ENCODE measurements around the gene CEP128.

Gene CEP128

DNA sequence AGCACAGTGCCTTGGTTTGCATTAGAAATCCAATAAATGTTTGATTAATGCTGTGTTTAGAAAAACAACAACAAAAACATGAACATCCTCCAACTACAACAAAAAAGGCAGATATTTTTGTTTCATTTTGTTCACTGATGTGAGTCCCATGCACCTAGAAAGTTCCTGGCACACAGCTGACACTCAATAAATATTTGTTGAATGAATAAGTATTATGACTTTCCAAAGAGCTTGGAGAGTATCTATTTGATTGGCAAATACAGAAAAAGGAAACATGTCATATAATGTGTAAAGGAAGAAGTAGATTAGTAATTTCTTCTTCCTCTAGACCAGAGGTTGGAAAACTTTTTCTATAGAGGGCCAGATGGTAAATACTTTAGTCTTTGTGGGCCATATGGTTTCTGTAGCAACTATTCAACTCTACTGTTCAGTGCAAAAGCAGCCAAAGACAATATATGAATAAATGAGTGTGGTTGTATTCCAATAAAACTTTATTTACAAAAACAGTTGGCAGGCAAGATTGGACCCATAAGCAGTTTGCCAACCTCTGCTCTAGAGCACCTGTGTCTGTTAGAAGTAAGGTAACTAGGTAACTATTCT lies 417.9 kb downstream of the CEP128 start:
- no peak for DNase-seq

DNA sequence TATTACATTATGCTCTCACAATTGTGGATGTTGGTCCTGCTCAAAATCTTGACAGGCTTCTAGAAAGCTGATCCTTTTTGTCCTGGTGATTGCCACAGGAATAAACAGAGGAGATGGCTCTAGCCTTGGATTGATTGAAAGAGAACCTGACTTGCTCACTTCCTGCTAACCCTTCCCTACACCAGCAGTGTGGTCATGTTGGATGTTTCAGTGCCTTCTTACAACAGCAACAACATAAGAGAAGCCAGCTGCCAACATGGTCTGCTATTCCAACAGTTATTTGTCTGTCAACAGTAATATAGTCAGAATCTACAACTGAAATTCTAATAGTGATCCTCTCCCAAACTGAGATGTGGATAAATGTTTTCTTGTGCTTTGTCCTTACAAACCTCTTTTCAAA lies 418.6 kb downstream of the CEP128 start:
- DNase-seq = no peak

DNA sequence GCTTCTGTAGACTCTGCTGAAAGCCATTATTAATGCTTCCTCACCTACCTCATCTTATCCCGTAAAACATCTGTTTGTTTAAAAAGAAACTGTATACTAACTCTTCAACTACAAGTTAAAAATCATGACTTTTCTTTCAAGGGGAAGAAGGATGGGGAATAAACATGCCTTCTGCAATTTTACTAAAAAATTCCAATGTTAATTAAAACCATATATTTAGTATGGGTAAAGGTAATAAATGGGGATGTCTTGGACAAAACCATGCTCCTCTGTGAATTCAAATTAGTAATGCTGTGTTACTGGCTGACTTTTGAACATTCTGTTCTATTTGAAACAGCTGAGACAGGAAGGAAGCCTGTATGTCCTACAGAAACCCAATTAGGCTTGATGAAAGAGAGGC lies 419.1 kb downstream of the CEP128 start:
- DNase-seq = no peak

DNA sequence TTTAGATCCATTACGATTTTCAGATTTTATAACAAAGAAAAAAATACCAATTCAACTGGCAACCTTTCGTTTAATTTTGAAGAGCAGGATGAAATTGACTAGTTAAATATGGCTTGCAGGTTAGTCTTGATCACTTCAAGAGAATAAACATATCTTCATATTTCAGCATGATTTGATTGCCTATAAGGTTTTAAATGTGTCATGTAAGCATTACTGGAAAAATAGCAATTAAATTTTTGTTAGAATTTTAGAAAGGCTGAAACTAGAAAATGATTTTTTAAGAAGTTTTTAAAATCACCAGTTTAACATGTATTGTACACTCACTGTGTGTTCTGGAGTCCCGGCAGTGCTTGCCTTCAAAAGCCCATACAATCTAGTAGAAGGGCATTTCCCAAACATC lies 420.1 kb downstream of the CEP128 start:
- no peak for DNase-seq

DNA sequence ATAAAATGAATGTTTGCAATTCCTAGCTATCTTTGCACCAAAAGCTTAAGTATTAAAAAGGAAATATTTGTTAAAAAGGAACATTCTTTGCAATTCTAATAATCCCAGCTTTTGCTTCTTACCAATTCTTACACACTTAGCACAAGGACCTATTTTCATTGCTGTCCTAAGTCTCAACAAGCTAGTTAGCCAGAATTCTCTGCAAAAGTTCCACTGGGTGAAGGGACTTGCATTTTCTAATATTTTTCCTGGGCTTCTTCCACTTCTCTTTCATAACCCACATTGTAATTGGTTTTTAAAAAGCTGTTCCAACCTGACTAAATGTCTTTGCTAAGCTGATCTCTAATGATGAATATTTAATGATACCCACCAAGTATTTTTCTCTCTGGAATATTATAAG lies 422.5 kb downstream of the CEP128 start:
- no peak for DNase-seq

DNA sequence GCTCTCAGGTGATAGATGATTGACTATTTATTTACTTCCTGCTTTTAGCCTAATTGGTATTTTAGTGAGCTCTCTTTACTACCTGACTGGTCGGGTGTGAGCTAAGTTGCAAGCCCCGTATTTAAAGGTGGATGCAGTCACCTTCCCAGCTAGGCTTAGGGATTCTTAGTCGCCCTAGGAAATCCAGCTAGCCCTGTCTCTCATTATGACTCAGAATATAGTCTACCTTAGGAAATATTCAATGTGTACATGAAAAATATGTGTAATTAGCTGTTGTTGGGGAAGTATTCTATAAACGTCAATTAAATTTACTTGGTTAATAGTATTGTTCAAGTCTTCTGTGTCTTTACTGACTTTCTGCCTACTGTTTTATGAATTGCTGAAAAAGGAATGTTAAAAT lies 423.4 kb downstream of the CEP128 start:
- DNase-seq = no peak

DNA sequence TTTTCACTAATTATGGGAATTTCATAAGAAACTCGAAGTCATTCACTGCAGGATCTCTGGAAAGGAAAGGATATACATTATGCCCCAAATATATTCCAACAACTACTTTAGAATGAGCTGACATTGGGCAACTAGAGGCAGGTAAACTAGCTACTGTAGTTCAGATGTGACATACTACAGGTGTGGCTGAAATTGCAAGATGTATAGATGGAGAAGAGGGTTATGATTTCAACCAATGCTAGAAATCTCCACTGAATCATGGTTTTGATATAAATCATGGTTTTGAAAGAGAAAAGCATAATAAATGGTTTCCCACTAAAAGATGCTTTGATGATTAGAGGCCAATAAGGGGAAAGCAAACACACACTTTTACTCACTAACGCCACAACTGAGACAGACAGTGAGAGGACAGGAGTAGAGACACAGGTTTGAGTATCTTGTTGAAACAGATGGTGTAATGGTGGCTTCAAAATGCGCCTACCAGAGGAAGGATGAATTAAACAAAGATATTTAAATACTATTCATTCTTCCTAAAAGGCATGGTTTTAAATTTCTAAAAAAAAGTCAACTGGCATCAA lies 434.2 kb downstream of the CEP128 start:
- DNase-seq = no peak

DNA sequence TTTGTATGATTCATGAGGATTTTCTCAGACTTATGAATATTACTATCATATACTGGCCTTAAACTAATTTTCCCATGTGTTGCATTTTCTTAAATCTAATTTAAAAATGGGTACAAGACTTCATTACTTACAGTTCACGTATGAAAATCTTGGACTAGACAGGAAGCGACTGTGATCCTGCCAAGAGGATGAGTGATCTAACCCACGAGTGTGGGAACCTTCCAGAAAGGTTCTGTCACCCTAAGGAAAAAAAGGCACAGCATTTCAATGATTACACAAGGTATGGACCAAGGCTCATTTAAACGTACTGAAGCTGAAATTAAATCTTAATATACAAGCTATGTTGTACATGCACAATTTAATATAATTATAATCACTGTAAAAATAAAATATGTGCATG lies 436.8 kb downstream of the CEP128 start:
- DNase-seq = no peak

DNA sequence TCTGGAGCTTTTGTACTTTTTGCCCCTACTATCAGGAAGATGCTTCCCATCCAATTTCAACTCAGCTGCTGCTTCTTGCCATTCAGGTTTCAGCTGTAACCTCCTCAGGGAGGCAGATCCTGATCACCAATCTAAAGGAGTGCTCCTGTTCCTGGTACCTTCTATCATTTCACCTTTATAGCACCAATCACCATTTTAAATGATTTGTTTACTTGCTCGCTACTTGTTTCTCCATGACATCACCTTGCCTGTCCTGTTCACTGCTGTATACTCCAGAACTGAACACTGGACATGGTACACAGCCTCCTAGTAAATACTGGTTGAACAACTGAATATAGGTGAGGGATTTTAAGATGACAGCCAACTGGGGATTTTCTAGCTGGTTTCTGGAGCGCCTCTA lies 443.0 kb downstream of the CEP128 start:
- no peak for DNase-seq

DNA sequence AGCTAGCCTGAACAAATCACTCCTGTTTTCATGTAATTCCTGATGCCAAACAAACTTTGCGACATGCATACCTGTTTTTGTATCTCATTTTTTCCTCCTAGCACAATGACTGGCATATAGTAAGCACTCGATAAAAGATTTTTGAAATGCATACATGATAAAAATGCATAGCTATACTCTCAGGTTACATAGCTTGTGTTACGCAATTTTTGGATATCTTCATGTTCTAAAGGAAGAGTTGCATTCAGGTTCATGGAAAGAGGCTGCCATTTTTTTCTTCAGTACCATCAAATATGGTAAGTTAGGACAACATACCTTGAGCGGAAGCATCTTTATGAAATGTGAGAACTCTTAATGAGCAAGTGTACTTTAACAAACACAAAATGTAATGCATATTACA lies 445.4 kb downstream of the CEP128 start:
- no peak for DNase-seq

DNA sequence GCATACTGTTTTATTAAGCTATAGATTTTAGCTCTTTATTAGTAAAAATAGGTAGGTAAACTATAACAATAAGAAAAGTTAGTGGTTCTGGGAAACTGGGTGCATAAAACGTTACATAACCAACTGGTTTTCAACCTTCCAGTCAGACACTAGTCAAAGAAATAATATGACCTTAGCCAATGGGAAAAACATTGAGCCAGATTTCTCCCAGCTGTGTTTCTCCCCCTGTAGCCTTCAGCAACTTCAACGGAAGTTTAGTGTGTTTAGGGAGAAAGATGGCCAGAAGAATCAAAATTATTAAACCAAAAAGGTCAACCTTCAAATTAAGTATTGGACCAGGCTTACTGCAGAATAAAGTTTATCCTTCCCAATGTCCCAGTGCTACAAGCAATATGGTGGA lies 446.8 kb downstream of the CEP128 start:
- DNase-seq = no peak

DNA sequence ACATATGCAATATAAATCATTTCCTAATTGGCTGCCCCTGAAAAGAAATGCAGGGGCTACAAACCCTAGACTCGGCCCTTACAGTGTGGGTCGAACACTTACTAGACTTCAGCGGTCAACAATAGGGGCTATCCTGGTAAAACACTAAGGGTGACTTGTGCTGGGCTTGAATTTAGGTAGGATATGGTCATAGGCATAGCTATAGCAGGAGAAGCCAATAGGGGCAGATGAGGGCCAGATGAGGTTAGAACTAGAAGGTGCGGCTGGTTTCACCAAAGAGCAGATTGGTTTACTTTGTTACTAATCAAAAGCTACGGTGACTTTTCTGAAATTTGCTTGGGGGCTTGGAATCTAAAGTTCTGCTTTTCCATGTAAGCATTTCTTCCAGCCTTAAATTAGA lies 447.9 kb downstream of the CEP128 start:
- DNase-seq = no peak

DNA sequence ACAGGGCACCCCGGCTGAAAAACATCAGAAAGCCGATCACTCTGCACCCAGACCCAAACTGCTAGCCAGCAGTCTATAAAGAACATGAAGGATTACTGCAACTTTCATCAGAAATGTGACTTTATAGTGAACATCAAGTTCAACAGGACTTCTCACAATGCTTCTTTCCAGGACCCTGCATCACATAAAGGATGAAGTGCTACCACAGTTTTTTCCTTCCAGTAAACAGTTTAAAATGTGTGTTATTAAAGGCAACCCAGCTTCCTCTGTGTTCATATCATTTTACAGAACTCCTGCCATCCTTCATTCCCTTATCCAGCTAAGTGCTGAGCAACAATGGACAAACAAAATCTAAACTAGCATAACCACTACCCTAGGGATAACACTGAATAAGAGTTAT lies 449.9 kb downstream of the CEP128 start:
- no peak for DNase-seq

DNA sequence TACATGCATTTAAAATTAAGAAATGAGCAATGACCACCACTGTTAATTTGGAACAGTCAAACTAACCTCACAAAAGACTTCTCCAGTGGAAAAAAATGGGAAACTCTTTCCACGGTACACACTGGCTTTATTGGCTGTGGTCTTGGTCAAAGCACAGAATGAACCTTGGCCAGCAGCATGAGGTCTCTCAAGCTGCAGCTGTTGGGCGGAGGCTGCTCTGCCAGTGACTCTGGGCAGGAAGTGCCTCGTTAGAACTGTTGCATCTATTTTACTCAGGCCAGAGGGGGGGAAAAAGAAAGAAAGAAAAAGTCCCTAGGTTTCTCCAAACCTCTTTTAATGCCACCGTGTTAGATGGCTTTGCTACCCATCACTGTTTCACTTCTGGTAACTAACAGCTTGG lies 450.4 kb downstream of the CEP128 start:
- DNase-seq = no peak

DNA sequence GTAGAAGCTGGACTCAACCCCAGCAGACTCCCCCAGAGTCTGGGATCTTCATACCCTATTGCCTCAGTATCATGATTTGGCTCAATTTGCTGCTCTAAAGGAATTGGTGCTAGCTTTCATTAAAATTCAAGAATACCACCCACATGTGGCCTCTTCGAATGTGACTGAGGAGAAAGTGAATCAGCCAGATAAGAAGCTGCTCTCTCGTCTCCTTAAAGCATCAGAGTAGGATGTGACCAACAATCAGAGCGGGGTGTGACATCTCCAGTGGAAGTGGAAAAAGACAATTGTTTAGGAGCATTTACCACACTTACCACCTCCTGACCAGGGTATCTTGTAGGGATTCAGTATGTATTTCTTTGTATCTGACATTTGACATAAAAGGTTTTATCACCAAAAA lies 452.0 kb downstream of the CEP128 start:
- no peak for DNase-seq

DNA sequence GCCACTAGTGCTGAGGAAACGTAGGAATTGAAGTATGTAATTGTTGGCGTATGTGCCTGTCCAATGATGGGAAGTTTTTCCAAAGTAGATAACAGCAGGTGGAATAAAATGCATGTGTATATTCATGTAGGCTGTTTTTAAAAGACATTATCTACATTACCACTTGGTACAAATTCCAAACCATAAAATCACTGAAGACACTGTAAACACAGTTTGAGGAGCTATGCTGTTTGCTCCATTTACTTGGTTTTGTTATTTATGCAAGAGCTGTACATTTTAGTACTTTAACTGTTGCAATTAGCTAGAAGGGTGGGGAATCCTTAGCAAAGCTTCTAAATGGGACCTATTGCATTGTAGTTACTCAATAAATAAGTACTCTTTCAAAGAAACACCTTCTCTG lies 455.8 kb downstream of the CEP128 start:
- no peak for DNase-seq

DNA sequence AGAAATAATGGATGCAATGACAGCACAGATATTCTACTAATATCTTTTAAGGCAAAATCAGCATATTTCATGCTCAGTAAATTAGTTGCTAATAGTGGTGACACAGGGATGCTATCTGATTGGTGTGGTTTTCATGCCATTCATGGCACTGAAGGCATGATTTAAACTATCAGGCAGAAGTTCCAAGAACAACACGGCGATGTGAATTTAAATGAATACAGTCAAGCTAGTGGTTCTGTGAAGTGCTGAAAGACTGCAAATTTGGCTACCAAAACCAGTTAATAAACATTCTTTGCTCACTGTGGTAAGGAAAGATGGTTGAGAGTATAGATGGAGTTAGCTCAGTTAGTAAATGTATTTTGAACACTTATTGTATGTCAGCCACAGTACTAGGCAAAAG lies 458.2 kb downstream of the CEP128 start:
- no peak for DNase-seq

DNA sequence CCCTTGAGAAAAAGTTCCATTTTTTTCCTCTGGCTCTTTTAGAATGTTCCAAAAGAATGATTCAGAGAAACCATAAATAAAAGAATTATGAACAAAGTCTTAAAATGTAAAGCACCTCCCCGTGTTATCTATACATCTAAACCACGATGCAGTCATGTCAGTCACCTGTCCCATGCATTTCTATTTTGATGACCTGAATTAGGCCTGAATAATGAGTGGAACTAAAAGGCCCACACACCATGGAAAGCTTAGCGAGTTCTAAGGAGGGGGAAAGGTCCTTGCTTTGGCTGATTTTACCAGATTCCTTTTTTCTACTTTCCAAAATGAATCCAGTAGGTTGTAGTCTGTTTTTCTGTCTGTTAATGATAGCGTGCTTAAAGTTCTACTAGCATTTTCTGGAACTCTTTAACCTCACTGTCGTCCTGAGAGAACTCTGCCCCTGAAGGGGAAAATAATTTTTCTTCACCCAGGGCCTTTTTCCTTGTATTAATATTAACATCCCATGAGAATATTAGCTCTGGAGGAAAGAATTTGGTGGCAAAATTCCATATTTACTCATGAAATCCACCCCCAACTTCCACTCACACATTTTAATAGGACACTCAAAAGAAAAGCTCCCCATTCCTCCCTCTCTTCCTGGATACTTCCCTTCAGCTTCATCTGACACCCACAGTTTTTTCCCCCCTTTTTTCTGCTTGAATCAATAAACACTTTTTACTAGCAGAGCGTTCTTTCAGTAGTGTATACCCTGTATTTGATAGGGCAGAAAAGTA lies 464.0 kb downstream of the CEP128 start:
- DNase-seq = no peak

DNA sequence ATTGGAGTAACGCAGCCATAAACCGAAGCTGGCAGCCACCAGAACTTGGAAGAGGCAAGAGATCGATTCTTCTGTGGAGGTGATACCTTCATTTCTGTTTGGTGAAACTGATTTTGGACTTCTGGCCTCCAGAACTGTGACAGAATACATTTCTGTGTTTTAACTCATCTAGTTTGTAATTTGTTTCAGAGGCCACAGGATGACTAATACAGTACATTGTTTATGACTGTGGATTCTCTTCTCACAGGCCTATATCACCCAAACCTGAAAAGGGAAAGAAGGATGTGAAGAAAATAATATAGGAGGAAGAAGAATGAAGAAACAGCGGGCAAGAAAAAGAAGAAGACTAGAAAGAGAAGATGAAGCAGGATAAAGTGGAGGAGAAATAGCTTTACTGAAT lies 466.5 kb downstream of the CEP128 start:
- DNase-seq = no peak

DNA sequence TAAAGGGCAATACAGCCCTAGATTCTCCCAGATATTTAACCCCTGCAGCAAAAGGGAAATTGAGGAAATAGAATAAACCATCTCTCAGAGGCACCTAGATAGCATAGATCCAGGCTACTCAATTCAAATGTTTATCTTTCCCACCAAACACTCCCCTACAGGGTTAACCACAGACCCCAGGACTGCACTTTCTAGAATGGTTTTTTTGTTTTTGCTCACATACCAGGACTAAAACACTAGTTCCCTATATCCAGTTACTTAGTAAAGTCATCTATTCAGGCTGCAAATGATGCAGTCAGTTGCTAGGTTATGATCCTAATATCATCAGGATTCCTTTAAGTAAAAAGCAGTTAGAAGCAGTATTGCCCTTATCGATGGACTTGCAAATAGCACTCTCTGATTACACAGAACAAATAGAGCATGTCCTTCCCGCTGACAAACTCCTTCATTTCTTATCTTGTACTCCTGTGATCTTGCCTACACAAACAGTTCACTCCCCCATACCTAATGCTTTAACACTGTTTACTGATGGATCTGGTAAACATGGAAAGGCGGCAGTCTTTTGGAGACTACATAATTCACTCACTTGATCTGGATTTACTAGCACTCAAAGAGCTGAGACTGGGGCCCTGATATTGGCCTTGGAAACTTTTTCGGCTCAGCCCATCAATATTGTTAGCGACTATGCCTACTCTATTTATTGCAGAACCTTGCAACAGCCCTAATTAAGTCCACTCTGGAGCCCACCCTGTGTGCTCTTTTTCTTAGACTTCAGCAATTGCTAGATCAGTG lies 473.0 kb downstream of the CEP128 start:
- DNase-seq = no peak

DNA sequence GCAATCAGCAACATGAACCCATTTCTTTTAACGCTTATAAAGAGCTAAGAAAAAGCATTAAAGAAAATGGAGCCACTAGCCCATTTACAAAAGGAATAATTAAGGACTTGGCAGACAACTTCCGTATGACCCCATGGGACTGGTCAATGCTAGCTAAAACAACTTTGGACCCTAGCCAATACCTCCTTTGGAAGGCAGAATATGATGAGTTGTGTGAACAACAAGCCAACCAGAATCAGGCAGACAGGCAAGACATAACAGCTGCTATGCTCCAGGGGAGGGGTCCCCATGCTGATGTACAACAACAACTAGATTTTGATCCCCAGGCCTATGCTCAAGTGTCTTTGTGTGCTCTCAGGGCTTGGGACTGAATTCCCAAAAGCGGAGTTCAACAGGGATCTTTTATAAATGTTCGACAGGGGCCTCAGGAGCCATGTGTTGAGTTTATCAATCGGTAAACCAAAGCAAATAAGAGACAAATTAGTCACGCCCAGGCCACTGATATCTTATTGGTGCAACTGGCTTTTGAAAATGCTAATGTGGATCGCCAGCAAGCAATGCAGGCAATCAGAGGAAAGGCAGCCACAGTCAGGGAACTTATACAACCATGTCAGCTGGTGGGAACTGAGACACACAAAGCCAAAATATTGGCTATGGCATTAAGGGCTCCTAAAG lies 475.9 kb downstream of the CEP128 start:
- DNase-seq = no peak

DNA sequence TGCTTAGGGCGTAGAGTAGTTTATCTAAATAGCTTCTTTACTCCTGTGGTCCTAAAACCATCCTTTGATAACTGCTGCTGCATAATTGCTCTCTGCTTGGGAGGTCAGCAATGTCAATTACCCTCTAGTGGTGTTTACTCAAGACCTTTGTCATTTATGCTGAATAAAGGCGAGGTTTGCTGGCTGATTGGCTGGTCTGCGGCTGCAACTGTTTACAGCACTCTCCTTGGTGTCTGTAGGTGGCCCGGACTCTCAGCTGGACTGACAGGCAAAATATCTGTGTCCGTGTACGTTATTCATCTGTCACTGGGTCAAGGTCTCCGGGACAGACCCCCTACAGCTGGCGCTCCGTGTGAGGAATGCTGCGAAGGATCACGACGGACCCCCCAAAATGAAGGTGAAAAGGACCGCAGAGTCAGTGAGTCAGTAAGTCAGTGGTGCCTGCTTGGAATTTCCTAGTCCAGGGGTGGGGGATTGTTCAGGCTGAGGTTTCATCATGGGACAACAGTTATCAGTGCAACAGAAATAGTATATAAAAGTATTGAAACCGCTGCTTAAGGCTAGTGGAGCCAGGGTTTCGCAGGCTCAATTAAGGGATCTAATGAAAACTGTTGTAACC lies 476.9 kb downstream of the CEP128 start:
- DNase-seq = no peak

DNA sequence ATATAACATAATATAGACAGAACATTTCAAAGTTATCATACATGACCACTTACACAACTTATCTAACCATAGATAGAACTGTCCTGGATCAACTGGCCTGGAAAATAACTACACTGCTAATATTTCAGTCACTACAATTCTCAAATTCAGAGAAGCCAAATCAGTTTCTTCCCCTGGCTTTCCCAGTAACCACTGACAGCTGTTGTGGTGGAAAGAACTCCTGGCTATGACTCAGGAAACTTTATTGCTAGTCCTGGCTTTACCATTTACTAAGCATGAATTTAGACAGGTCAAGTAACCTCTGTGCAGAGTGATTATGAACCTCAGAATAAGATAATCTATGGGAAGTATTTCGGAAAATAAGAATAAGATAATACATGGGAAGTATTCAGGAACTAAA lies 485.3 kb downstream of the CEP128 start:
- DNase-seq = no peak

All from NCI-H187 (cell line).